Measurements from ENCODE around the gene PRKCE.
"Not testable (repeated sequence)": the region's sequence is repeated elsewhere in the genome, so short reads cannot be mapped to it uniquely, and the experiment has no call there.

The PRKCE gene

DNA sequence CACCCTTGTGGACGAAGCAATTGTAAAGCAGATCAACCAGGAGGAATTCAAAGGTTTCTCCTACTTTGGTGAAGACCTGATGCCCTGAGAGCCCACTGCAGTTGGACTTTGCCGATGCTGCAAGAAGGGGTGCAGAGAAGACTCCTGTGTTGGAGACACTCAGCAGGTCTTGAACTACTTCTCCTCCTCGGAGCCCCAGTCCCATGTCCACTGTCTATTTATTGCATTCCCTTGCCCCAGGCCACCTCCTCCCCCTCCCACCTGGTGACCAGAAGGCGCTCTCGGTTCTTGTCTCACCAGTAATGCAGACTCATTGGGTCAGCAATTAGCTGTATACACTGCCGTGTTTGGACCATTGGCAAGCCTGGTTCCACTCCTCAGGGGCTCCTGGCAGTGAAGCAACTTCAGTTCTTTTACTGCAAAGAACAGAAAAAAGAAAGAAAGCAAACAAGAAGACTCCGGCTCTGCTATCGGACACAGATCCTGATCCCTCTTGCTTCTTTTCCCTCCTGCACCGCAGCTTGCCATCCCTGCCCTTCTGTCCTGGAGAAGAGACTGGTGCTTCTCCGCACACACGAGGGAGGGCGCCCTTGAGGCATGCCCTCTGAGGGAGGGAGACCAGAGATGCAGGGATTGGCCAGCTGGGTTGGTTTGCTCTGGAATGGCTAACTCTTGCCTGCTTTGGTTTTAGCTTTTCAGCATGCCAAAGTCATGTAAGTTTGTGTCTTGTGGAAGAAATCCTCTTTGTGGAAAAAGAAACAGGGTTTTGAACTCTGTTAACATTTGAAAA lies 533.5 kb downstream of the PRKCE start:
- DNase-seq = no peak

DNA sequence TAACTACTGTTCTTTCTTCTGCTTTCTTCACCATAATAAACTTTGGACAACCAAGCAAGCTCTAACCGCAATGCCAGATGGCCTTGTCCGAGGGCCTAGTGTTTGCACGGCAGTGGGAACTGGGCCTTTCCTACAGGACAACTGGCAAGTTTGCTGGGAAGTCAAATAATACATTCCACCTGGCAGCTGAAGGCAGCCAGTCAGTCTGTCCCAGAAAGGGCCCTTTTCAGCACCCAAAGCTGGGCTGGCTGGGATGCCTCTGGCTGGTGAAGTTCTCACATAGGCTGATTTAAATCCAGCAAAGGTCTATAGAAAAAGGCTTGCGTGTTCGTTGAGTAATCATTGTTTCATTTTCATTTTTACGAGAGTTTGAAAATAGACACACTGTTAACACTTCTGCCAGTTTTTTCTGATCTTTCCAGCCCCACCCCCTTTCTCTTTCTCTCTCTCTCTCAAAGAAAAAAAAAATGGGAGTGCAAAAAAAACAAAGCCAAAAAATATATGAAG lies 535.7 kb downstream of the PRKCE start:
- DNase-seq = peak; percentile 46 to 55

DNA sequence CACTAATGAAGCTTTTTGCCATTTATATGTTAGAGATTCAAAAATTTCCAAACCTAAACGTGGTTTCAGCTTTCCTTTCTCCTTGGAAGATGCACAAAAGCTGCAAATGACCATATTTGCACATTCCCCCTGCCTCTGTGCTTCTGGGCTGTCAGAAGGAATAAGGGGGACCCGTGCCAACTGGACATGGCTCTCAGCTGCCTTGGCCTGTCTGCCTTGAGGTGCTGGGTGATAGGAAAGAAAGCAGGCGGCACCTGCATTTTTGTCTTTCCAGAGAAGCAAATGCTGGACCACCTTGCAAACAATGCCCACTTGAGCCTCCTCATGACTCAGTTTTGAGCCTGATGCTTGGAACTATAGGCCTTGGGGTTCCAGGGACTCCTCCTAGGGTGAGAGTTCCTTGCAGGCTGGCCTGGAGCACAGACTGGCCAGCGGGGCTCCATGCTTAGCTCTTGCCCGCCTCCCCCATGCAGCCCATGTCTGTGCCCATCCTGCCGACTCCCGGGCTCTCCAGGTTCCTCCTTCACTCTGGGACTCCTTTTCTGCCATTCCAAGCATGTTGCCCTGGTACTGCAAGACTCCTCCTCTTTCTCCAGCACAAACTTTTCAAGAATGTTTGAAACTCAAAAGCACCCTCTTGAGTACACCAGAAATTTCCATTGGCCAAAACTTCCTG lies 536.7 kb downstream of the PRKCE start:
- DNase-seq = no peak

DNA sequence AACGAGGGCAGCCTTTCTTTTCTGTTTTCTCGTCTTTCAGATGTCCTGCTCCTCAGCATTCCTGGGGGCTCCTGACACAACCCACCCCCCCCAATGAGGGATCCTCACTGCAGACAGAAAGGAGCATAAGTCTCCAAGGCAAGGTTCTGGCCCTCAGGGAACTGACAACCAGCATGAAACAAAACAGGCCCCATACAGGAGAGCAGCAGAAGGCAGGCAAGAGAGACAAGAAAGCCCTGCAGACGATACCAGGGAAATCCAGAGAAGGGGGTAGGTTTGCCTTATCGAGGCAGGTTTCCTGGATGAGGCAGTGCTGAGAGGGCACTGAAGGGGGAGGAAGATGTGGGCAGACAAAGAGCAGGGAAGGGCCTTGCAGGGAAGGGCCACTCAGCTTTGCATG lies 541.9 kb downstream of the PRKCE start:
- DNase-seq = no peak

DNA sequence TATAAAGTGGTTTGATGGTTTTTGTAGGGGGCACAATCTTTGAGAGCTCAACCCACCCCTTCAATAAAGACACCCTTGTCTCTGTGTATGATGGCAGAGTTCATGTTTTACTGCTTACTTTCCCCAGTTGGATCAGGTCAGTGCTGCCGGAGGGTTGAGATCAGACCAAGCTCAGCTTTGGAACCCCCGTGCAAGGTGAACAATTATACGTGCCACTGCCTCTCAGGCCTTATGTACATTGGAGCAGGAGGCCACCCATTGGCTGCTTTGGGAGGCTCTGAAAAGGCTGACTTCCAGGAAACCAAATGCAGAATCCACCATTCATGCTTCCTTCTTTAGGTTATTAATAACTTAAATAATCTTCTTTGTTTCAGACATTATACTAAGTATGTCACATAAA lies 542.4 kb downstream of the PRKCE start:
- DNase-seq = no peak

DNA sequence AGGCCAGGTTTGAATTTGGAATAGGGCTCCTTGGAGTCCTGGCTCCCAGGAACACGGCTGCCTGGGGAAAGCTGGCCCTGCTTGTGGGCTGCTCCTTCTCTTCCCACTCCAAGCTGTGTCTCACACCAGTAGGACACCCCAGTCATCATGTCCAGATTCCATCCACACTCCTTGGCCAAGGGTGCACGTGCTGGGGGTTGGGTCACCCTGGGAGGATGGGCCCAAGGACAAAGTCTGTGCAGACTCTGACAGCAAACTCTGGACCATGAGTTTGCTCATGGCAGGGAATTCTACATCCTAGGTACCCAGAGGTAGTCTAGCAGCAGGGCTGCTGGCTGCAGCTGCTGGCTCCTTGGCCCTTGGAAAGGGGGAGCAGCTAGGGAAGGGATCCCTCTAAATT lies 543.4 kb downstream of the PRKCE start:
- DNase-seq = no peak

DNA sequence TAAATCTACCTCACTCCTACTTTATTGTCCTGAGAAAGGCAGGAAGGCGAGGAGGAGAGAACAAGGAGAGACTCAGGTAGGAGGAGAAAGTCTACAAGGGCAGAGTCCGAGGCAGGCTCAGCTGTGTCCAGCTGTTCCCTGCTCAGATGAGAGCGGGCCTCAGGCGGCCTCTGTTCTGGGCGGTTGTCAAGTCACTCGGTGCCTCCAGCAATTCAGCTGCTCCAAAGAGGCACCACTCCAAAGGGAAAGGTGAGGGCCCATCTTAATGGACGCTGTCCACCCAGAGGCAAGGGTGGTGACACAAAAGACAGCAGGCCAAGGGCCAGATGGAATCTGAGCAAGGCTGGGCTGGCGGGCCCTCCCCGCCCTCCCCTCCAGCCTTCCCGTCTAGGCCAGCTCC lies 544.3 kb downstream of the PRKCE start:
- no peak for DNase-seq

DNA sequence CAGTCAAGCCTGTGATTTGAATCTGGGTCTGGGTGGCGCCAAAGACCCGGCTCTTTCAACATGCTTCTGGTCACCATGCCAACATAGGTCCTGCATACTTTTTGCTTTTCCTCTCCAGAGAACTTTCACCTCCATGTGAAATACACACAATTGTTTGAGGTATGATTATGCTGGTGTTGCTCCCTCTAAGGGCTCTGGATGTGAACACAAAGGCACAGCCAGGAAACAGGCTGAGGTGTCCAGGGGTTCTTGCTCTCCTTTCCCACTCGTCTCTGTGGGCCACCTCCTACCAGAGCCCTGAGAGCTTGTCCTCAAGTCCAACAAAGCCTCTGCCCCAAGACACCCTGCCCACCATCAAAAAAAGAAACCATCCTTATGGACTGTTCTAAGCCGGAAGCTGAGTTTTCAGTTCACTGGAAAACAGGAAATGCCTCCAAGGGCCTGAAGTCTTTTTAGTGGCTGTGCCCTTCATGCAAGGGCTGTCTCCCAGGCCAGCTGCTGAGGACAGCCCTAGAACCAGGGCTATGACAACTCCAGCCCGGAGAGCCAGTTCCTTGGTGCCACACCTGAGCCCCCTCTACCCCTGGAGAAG lies 545.5 kb downstream of the PRKCE start:
- DNase-seq = no peak

DNA sequence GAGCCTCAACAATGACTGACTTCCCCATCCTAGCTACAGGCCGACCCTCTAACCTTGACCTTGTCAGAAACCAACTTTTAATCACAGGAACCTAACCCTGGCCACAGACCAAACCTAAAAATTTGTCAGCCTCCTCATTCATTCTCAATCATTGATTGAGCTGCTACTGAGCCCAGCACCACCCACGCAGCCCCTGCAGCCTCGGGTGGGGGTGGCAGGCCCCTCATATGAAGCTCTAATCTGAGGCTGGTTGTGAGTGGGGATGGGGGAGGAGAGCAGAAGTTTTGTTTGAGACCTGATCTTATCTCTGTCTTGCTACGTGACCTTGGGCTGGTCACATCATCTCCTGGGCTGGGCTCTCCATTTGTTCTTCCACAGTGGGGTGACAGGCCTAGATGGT lies 546.2 kb downstream of the PRKCE start:
- DNase-seq = no peak

DNA sequence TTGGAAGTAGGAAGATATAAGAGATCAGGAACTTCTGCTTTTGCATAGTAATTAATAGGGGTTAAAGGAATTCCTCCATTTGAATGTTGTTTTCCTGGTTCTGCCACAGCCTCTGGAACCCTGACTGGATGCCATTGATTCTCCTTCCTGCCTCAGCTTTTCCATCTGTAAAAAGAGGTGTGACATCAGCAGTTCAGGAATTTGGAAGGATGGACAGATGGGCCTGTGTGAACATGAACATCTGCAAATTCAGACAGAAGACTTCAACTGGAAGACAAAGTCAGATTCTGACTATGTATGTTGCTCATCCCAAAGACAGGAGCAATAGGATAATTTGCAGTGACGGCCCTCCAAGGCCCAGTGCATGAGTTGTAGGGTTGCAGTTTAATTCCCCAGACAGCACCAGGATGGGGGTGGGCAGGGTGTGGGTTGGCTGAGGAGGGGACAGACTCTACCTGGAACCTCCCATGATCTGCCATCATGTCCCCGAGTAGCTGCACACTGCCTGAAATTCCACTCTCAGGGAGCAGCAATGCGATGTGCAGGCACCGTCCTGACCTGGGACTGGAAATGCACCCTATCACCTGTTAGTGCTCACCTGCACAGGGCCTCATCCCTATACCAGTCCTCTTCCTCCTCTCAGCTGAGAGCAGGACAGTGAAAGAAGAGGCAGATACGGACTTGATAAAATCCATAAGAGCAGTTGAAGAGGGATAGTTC lies 546.8 kb downstream of the PRKCE start:
- DNase-seq = no peak

DNA sequence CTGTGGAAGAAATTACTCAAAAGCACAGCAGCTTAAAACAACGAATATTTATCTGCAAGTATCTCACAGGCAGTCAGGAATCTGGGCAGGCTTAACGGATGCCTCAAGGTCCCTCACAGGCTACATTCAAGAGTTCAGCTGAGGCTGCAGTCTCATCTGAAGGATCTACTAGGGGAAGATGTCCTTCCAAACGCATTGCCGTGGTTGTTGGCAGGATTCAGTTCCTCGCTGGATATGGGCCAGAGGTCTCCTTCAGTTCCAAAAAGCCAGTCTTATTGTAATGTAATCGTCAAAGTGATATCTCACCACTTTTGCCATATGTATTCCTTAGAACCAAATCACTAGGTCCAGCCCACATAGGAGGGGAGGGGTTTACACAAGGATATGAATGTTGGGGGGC lies 547.5 kb downstream of the PRKCE start:
- DNase-seq = no peak

DNA sequence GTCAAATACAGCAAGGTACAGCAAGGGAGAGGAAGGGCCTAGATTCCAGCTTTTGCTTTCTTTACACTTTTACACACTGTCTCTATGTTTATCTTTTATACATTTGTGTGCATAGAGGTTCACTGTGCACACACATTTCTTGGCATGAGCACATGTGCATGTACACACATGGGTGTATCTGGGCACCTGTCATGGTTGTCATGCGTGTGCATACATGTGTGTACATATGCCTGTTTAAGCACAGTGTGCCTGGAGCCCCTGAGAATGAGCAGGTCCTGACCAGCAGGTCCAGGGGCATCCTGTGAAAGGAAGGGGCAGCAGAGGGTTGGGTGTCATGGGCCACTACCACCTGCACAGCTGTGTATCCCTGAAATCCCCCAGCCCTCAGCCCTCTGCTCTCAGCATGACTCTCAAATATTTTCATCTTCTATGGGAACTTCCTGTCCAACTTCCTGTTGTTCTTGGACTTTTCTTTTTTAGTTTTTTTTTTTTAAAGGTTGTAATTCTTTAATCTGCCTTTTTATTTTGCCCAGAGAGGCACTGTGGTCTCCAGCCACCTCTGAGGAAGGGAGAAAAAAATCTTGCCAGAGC lies 548.7 kb downstream of the PRKCE start:
- no peak for DNase-seq

DNA sequence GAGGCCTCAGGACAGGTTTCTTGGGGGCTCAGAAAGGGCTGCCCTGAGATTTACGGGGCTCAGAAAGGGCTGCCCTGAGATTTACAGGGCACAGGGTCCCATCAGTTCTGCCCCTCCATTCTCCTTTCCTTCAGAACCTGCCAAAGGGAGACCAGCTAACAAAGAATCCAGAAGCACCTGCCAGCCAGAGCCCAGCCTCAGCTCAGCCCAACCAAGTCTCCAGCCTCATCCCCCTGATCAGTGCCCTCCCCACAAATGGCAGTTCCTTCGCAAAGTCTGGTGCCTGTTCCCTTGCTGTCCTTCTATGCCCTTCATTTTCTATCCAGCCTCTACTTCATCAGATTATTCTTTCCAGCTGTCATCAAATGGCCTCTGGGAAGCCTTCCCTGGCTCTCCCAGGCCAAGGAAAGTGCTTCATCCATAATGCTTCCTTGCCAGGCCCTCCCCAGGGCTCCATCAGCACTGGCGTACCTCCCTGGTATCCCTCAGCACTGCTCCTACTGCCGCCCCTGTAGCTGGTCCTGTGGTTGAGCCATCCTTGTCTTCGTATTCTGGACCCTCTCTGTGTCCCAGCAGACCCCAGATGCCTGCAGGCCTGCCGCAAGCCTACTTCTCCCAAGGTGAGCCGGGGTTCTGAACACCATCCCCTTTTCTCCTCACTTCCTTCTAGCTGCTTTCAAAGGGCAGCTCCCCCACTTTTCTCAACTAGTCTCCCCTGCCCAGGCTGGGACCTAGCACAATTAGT lies 549.6 kb downstream of the PRKCE start:
- no peak for DNase-seq

DNA sequence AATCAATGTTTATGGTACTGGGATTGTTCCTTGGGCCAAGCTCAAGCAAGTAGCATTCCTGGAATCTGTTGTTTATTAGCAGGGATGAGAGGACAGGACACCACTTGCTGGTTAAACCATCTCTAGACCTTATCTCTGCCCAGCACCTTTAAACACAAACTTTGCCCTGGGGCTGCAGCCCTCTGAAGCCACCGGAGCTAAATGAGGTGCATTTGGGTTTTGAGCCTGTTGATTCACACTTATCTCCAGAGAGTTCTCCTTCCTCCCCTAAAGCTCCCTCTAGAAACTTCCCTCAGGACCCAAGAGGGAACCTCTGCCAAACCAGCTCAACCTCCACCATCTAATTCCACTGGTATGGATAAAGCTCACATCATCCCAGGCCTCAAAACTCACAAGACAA lies 551.0 kb downstream of the PRKCE start:
- no peak for DNase-seq

DNA sequence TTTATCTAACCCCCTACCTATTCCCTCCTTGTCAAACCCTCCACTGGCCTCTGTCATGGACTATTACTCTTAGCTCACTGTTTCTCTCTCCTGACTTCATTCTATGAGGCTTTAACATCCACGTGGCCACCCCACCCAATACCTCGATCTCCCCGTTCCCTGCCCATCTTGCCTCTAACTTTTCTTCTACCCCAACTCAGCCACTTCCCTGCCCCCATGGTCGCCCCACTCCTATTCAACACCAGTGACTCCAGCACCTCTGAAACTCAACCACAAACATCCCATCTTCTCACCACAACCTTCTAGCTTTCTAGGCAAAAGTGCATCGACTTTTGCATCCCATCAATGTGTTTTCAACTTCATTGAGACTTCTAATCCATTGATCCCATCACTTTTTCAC lies 551.5 kb downstream of the PRKCE start:
- DNase-seq = no peak

DNA sequence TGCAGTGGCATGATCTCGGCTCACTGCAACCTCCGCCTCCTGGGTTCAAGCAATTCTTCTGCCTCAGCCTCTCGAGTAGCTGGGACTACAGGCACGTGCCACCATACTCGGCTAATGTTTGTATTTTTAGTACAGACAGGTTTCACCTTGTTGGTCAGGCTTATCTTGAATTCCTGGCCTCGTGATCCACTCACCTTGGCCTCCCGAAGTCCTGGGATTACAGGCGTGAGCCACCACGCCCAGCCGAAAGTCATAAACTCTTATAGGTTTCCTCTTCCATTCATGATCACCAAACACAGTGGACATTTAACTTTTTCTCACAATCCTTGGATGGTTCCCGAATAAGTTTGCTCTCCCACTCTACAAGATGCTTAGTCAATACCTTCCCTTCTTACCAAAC lies 552.2 kb downstream of the PRKCE start:
- DNase-seq = not testable (repeated sequence)

DNA sequence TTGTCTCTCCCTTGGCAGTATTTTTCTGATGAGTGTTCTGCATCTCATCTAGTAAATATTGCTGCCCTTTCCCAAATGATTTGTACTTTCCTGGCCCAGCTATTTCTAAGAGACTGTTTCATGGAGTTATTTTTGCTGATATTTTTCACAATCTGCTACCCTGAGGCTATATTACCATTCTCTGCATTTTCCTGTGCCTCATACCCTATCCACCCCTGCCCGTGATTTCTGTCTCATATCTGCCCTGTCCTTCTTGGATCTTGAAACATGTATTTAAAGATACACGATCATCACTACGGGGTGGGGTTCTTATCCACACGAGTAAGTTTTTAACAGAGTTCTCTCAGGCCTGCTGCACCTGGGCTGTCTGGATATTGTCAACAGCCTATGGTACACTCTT lies 556.1 kb downstream of the PRKCE start:
- DNase-seq = no peak

DNA sequence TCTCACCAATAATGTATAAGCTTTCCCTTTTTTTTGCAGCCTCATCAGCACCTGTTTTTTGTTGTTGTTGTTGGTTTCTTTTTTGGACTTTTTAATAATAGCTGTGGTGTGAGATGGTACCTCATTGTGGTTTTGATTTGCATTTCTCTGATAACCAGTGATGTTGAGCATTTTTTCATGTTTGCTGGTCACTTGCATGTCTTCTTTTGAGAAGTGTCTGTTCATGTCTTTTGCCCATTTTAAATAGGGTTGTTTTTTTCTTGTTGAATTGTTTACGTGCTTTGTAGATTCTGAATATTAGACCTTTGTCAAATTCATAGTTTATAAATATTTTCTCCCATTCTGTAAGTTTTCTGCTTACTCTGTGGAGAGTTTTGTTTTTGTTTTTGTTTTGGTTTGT lies 557.3 kb downstream of the PRKCE start:
- no peak for DNase-seq

DNA sequence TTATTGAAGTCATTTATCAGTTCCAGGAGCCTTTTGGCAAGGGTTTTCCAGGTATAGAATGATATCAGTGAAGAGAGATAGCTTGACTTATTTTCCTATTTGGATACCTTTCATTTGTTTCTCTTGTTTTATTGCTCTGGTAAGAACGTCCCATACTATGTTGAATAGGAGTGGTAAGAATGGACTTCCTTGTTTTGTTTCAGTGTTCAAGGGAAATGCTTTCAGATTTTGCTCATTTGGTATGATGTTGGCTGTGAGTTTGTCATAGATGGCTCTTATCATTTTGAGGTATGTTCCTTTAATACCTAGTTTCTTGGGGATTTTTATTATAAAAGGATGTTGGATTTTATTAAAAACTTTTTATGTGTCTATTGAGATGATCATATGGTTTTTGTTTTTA lies 558.6 kb downstream of the PRKCE start:
- DNase-seq = no peak

DNA sequence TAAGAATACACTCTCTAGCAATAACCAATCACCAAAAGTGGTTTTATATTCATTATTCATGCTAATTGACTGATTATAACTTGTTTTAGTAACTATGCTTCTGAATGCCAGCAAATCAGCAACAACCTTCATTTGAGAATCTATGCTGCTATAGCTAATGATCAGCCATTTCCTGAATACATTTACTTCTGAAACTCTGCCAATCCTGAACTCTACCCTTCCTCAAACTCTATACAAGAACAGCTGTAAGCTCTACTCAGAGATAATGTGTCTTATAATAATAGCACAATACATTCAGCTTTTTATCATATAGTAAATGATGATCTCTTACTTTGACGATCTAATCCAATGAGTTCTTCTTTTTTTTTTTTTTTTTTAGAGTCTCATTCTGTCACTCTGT lies 560.0 kb downstream of the PRKCE start:
- DNase-seq = no peak

DNA sequence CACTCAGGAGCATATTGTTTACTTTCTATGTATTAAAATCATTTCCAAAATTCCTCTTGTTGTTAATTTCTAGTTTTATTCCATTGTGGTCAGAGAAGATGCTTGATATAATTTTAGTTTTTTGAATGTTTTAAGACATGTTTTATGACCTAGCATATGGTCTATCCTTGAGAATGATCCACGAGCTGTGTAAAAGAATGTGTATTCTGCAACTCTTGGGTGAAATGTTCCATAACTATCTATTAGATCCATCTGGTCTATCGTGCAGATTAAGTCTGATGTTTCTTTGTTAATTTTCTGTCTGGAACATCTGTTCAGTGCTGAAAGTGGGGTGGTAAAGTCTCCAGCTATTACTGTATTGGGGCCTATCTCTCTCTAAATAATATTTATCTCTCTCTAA lies 562.4 kb downstream of the PRKCE start:
- no peak for DNase-seq

DNA sequence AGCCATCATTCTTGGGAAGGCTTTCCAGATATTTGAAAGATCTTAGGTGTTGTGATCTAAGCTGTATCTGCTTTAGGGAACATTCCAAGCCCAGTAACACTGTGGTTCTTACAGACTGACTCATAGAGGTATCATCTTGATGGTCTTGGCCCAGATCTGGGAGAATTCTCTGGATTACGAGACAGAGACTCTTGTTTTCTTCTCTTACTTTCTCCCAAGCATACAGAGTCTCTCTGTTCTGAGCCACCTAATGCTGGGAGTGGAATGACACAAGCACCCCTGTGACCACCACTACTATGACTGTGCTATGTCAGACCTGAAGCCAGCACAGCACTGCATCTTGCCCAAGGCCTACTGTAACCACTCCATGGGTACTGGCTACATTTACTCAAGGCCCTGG lies 564.7 kb downstream of the PRKCE start:
- DNase-seq = no peak
